Glutamatergic neuron (in vitro differentiated cells): Measurements from ENCODE around the gene GHR. TPM values are rescaled to one million over a fixed set of nuclear protein-coding genes. Genes with fewer than 3 reads are reported as not detected.

Experiments
- DNase-seq: peaks from one replicate; pipeline ENCODE4 v3.0.0; 2022
- H3K27ac Mint-ChIP-seq: one replicate; pipeline ENCODE4 v1.8.0; 2020; ENCODE audit warnings: mild to moderate bottlenecking, mixed read lengths, inconsistent platforms; ENCODE audit not compliant: unreplicated experiment
- H3K27me3 Mint-ChIP-seq: one replicate; pipeline ENCODE4 v1.8.0; 2020; ENCODE audit warnings: mild to moderate bottlenecking, moderate library complexity, mixed read lengths, inconsistent platforms; ENCODE audit not compliant: unreplicated experiment
- H3K36me3 Mint-ChIP-seq: one replicate; pipeline ENCODE4 v1.8.0; 2020; ENCODE audit warnings: mild to moderate bottlenecking, mixed read lengths, inconsistent platforms; ENCODE audit not compliant: unreplicated experiment
- H3K4me1 Mint-ChIP-seq: one replicate; pipeline ENCODE4 v1.8.0; 2020; ENCODE audit warnings: mild to moderate bottlenecking, low read depth, mixed read lengths, inconsistent platforms; ENCODE audit not compliant: unreplicated experiment
- H3K4me3 Mint-ChIP-seq: one replicate; pipeline ENCODE4 v1.8.0; 2020; ENCODE audit warnings: mild to moderate bottlenecking, mixed read lengths, inconsistent platforms; ENCODE audit not compliant: unreplicated experiment
- H3K9me3 Mint-ChIP-seq: one replicate; pipeline ENCODE4 v1.8.0; 2020; ENCODE audit warnings: mild to moderate bottlenecking, moderate library complexity, mixed read lengths, inconsistent platforms; ENCODE audit not compliant: unreplicated experiment
- total RNA-seq: library from RNA; stranded (reverse); fragmentation: NEBNext Ultra II Directional; extraction: Animal tissue kit (Norgen Biotek cat#: 25700); gene quantifications from one replicate; pipeline ENCODE4 v1.2.1, GENCODE V29; 2021; ENCODE audit not compliant: unreplicated experiment
- TF ChIP-seq, protein P1 (sequence below): fragments of 200-600 bp; sonication (generic); IDR thresholded peaks from one replicate; pipeline ENCODE4 v1.5.0; 2021; ENCODE audit not compliant: partially characterized antibody, unreplicated experiment

GHR gene
- total RNA-seq, 1 donor from 2014 or later = not detected

DNA sequence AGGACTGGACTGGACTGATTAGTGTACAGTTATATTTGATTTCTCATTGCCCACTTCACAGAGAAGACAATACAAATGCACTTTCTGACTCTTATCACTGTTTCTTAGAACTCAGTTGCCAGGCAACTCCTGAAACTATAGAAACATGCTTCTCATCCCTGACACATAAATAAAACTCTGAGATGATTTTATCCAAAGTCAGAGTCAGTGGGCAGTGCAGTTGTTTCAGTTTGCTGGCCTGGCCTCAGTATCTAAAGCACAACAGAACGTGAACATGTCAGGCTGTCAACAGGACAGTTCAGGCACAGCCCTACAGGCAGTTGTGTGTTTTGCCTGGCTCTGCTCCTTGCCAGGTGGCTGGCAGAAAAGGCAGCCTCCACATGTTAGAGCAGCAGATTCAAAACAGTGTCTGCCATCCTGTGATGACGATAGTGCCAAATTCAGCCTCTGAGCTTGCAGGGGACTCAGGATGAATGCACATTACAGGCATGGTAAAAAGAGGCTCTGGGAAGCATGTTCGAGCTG is 268.2 kb downstream of the GHR start:
- Mint-ChIP-seq H3K27ac (no peak overlapping the region), H3K4me1 (no peaks in the 10 kb centered on the region)
- TF ChIP-seq, protein P1, sequence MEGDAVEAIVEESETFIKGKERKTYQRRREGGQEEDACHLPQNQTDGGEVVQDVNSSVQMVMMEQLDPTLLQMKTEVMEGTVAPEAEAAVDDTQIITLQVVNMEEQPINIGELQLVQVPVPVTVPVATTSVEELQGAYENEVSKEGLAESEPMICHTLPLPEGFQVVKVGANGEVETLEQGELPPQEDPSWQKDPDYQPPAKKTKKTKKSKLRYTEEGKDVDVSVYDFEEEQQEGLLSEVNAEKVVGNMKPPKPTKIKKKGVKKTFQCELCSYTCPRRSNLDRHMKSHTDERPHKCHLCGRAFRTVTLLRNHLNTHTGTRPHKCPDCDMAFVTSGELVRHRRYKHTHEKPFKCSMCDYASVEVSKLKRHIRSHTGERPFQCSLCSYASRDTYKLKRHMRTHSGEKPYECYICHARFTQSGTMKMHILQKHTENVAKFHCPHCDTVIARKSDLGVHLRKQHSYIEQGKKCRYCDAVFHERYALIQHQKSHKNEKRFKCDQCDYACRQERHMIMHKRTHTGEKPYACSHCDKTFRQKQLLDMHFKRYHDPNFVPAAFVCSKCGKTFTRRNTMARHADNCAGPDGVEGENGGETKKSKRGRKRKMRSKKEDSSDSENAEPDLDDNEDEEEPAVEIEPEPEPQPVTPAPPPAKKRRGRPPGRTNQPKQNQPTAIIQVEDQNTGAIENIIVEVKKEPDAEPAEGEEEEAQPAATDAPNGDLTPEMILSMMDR = no peak

DNA sequence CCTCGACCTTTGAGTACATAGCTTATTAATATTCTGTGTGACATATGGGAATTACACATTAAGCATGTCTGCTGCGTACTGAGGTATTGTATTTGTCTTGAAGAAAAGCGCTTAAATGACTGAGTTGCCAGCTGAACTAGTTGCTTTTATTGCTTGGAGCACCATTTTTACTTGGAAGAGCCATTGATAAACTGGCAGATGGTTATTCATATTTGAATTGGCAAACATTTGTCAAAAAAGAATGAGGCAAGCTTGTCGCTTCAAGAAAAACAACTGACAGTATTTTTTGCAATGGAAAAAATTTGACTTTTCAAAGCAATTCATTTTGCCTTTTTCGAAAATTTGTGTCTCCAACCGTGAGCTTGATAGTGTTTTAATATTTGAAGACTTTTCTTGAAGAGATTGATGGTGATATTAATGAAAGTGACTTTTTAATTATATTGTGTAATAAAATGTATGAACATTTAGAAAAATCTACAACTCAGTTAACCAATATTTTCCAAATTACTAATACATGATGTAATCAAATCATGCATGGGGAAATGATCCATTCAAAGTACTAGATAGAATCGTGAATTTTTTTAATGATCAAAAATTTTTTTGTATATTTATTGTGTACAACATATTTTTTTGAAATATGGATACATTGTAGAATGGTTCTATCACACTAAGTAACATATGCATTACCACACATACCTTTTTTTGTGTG is 278.3 kb downstream of the GHR start:
- Mint-ChIP-seq H3K27ac (no peak overlapping the region), H3K9me3 (no peaks in the 10 kb centered on the region), H3K27me3 (no peaks in the 10 kb centered on the region), H3K36me3 (no peaks in the 10 kb centered on the region), H3K4me3 (no peak overlapping the region), H3K4me1 (no peaks in the 10 kb centered on the region)
- TF ChIP-seq, protein P1 = no peak
- no peak for DNase-seq

More for the DNA sequence above, 268.2 kb downstream of the GHR start:
- DNase-seq = no peak
- H3K9me3 Mint-ChIP-seq = no peaks in the 10 kb centered on the region
- H3K4me3 Mint-ChIP-seq = no peak overlapping the region
- H3K27me3 Mint-ChIP-seq = peaks cover 1% of the 10 kb centered on the region
- no peaks in the 10 kb centered on the region for H3K36me3 Mint-ChIP-seq

DNA sequence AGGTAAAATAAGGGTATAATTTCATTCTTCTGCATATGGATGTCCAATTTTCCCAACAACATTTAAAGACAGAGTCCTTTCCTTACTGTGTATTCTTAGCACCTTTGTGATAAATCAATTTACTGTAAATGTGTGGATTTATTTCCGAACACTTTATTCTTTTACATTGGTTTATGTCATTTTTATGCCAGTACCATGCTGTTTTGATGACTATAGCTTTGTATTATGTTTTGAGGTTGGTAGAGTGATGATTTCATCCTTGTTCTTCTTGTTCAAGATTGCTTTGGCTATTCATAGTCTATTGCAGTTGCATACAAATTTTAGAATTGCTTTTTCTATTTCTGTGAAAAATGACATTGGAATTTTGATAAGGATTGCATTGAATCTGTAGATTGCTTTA is 280.0 kb downstream of the GHR start:
- H3K9me3 Mint-ChIP-seq = no peaks in the 10 kb centered on the region
- TF ChIP-seq, protein P1 = no peak
- H3K4me1 Mint-ChIP-seq = no peaks in the 10 kb centered on the region
- no peaks in the 10 kb centered on the region for H3K36me3 Mint-ChIP-seq
- no peak overlapping the region for H3K27ac Mint-ChIP-seq
- no peak overlapping the region for H3K4me3 Mint-ChIP-seq
- no peak for DNase-seq
- H3K27me3 Mint-ChIP-seq = no peaks in the 10 kb centered on the region

- TF ChIP-seq, protein P1 = no peak
- Mint-ChIP-seq H3K4me3 (no peak overlapping the region), H3K27me3 (no peaks in the 10 kb centered on the region), H3K27ac (no peak overlapping the region), H3K4me1 (peaks cover 6% of the 10 kb centered on the region), H3K9me3 (no peaks in the 10 kb centered on the region), H3K36me3 (no peaks in the 10 kb centered on the region)
- DNase-seq = no peak
Measured at GRCh38 chr5:42715785-42716184, 292.5 kb downstream of the GHR start.

DNA sequence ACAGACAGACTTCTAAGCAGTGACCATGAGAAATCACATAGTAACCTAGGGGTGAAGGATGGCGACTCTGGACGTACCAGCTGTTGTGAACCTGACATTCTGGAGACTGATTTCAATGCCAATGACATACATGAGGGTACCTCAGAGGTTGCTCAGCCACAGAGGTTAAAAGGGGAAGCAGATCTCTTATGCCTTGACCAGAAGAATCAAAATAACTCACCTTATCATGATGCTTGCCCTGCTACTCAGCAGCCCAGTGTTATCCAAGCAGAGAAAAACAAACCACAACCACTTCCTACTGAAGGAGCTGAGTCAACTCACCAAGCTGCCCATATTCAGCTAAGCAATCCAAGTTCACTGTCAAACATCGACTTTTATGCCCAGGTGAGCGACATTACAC is 295.4 kb downstream of the GHR start:
- H3K27ac Mint-ChIP-seq = no peak overlapping the region
- no peak overlapping the region for H3K4me3 Mint-ChIP-seq
- TF ChIP-seq, protein P1 = no peak
- no peaks in the 10 kb centered on the region for H3K27me3 Mint-ChIP-seq
- H3K36me3 Mint-ChIP-seq = no peaks in the 10 kb centered on the region
- no peaks in the 10 kb centered on the region for H3K9me3 Mint-ChIP-seq
- H3K4me1 Mint-ChIP-seq = peaks cover 6% of the 10 kb centered on the region
- no peak for DNase-seq
